ENCODE measurements around the gene AXL.

Gene AXL

GRCh38 chr19:41253660-41254059, 34.6 kb downstream of the AXL start:
- Histone ChIP-seq H3K27me3 (peaks cover 10% of the 10 kb centered on the region), H3K36me3 (no peaks in the 10 kb centered on the region)
- no peak for TF ChIP-seq CTCF (IDR thresholded peaks at IDR 0.05; ENCODE audit: low read depth, low read length)

DNA sequence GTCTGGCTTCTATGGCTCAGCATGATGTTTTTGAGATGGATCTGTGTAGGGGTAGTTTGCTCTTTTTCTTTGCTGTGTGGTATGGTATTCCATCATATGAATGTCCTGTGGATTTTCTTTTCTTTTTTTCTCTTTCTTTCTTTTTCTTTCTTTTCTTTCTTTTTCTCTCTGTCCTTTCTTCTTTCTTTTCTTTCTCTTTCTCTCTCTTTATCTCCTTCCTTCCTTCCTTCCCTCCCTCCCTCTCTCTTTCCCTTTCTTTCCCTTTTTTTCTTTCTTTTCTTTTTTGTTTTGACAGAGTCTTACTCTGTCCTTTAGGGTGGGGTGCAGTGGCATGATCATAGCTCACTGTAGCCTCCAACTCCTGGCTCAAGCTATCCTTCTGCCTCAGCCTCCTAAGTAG, 36.1 kb downstream of the AXL start:
- no peak for TF ChIP-seq CTCF (IDR thresholded peaks at IDR 0.05; ENCODE audit: low read depth, low read length)
- H3K27me3 ChIP-seq, result peaks cover 13% of the 10 kb centered on the region

More at GRCh38 chr19:41253660-41254059, 34.6 kb downstream of the AXL start:
- H3K4me1 ChIP-seq, result no peaks in the 10 kb centered on the region
- no peaks in the 10 kb centered on the region for H3K9me3 ChIP-seq
- no peak for DNase-seq
- no peak overlapping the region for H3K4me3 ChIP-seq (ENCODE audit: low read depth, low read length)

GRCh38 chr19:41261474-41262190, 42.6 kb downstream of the AXL start:
- Histone ChIP-seq H3K27me3 (peaks cover 12% of the 10 kb centered on the region), H3K36me3 (peaks cover 11% of the 10 kb centered on the region), H3K4me1 (no peaks in the 10 kb centered on the region), H3K9me3 (no peaks in the 10 kb centered on the region), H3K4me3 (ENCODE audit: low read depth, low read length) (peak overlapping the region; percentile 83)
- DNase-seq, result no peak
- TF ChIP-seq CTCF (IDR thresholded peaks at IDR 0.05; ENCODE audit: low read depth, low read length), result no peak

More for the DNA sequence above, 36.1 kb downstream of the AXL start:
- H3K4me1 ChIP-seq, result no peaks in the 10 kb centered on the region
- DNase-seq, result no peak
- H3K9me3 ChIP-seq, result no peaks in the 10 kb centered on the region
- no peaks in the 10 kb centered on the region for H3K36me3 ChIP-seq
- no peak overlapping the region for H3K4me3 ChIP-seq (ENCODE audit: low read depth, low read length)

DNA sequence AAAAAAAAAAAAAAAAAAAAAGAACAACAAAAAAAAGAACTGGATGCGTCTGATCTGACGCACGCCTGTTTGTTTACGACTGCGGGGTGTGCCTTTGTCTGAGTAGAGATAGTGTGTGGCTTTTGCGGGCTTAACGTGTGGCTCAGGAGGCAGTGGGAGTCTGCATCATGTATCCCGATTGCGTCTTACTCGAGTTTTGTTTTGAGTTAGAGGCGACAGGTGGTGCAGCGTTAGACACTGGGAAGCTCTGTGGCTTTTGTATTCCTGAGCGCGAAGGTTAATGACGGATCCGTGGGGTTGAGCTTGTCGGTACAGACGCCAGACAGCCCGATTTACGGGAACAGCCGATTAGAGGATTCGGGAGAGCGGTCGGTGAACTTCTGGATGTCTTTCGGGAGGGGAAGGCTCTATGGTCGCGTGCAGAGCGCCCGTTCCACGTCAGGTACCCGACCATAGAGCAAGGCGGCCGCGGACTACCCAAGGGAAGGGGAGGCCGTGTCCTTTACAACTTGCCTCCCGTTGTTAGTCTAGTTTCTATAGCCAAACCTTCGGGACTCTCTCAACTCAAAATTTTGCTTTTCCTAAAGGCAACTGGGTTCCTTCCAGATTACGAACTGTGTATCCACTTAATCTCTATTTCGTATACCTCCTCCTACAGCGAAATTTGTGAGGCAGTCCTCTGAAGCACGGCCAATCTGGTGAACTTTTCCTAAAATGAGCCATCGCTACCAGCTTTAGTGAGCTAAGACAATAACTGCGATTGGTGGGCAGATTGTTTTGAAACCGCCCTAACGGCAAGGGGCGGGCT, 44.2 kb downstream of the AXL start:
- TF ChIP-seq CTCF (IDR thresholded peaks at IDR 0.05; ENCODE audit: low read depth, low read length), result no peak
- Histone ChIP-seq H3K9me3 (no peaks in the 10 kb centered on the region), H3K36me3 (peaks cover 26% of the 10 kb centered on the region), H3K27me3 (peaks cover 8% of the 10 kb centered on the region; the same call in 1 of the 2 replicates), H3K4me3 (ENCODE audit: low read depth, low read length) (peak overlapping the region; percentile 83), H3K4me1 (no peaks in the 10 kb centered on the region)
- peak; percentile 55 for DNase-seq

DNA sequence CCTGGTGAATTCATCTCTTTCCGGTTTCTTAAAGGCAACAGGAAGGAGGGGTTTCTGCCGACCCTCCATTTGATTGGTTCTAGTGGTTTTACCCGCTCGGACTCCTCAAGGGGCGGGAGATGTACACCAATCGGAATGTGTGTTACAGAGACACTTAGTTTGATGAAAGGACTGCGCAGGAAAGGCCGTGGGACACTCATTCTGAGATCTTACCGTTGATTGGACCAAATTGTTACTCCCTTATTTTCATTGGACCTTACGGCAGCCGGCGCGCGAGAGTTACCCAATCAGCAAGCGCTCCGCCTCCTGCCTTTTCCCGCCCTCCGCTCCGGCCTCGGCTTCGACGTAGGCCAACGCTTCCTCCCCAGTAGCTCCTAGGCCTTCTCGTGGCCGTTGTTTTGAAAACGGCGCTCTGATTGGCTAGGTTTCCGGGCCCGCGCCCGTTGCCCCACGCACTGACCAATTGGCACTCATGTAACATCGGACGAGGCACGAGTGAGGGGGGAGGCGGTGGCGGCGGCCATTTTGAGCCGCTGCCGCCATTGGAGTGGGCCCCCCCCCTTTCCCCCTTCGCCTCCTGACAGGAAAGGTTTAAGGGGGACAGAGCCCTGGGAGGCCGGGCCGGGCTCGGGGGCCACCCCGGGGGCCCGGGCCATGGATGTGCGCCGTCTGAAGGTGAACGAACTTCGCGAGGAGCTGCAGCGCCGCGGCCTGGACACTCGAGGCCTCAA, 45.0 kb downstream of the AXL start, which contains the start of gene HNRNPUL1:
TSS of gene HNRNPUL1 (plus strand) at position 523 of the 731 bp plus-strand sequence. CDS start at position 655, 132 bp downstream.
- Histone ChIP-seq H3K4me3 (ENCODE audit: low read depth, low read length) (peak within 1 kb of the TSS; percentile 94), H3K27me3 (peaks cover 4% of the 10 kb centered on the region; the same call in 1 of the 2 replicates), H3K36me3 (peaks cover 34% of the 10 kb centered on the region), H3K9me3 (no peaks in the 10 kb centered on the region), H3K4me1 (no peaks in the 10 kb centered on the region)
- 0 out of 2 replicates have a peak, but pooled peaks have one; percentile 4 for TF ChIP-seq CTCF (IDR thresholded peaks at IDR 0.05; ENCODE audit: low read depth, low read length)
- peak; percentile 97 for DNase-seq

Measured in BE2C (cell line).